CD14-positive monocyte (primary cell): ENCODE data around the gene TRPM5. TPM values are rescaled to one million over a fixed set of nuclear protein-coding genes. Genes with fewer than 3 reads are reported as not detected.

Experiments used
- DNase-seq, 3 donors: peaks; one replicate each; pipeline ENCODE4 v3.0.0-alpha.2; 2011 to 2022
- H2AFZ ChIP-seq: 2 replicates; pipeline ENCODE4 v1.6.0; 2012; ENCODE audit warnings: mild to moderate bottlenecking, low read depth, low read length, inconsistent platforms; ENCODE audit not compliant: insufficient read depth, poor library complexity, severe bottlenecking
- H3K27ac ChIP-seq, 2 donors: 1 replicate in 1 of 2; 2 replicates in 1 of 2; pipeline ENCODE4 v1.5.1; 2012 to 2013; ENCODE audit warnings: low read length in 2 of 2, control low read depth in 1 of 2, inconsistent platforms in 1 of 2, low read depth in 1 of 2, mild to moderate bottlenecking in 1 of 2
- H3K27me3 ChIP-seq, 2 donors: one replicate each; pipeline versions ENCODE4 v1.6.0 to v1.6.1; 2011 to 2013; ENCODE audit warnings: low read length in 2 of 2; ENCODE audit not compliant: control insufficient read depth in 2 of 2, insufficient read depth in 2 of 2
- H3K36me3 ChIP-seq, 2 donors: replicated peaks in 1 of 2; 1 replicate in 1 of 2; 2 replicates in 1 of 2; pipeline versions ENCODE4 v1.5.1 to v1.6.1; 2012 to 2013; ENCODE audit warnings: low read length in 2 of 2, control low read depth in 1 of 2, inconsistent platforms in 1 of 2, mild to moderate bottlenecking in 1 of 2; ENCODE audit not compliant: insufficient read depth in 2 of 2, control insufficient read depth in 1 of 2
- H3K4me1 ChIP-seq, 2 donors: 1 replicate in 1 of 2; 2 replicates in 1 of 2; pipeline versions ENCODE4 v1.5.1 to v1.6.1; 2012 to 2013; ENCODE audit warnings: low read length in 2 of 2, control low read depth in 1 of 2, inconsistent platforms in 1 of 2, mild to moderate bottlenecking in 1 of 2, moderate library complexity in 1 of 2; ENCODE audit not compliant: insufficient read depth in 2 of 2, control insufficient read depth in 1 of 2
- H3K4me2 ChIP-seq: replicated peaks from 2 replicates; pipeline ENCODE3; 2012; ENCODE audit warnings: low read length, moderate library complexity, mild to moderate bottlenecking; ENCODE audit not compliant: poor library complexity, severe bottlenecking; ENCODE audit errors: extremely low read depth
- H3K4me3 ChIP-seq, 3 experiments: fragments of 200-600 bp in 1 of 3; sonication (generic) in 1 of 3; replicated peaks in 1 of 3; 1 replicate in 2 of 3; 2 replicates in 1 of 3; pipeline ENCODE4 v1.5.1; 2011 to 2013; ENCODE audit warnings: low read length in 3 of 3, mild to moderate bottlenecking in 3 of 3, control low read depth in 2 of 3, low read depth in 2 of 3, inconsistent platforms in 1 of 3, moderate library complexity in 1 of 3
- H3K79me2 ChIP-seq: 2 replicates; pipeline ENCODE4 v1.6.0; 2012; ENCODE audit warnings: mild to moderate bottlenecking, control low read depth, inconsistent platforms, low read length, moderate library complexity; ENCODE audit not compliant: insufficient read depth
- H3K9ac ChIP-seq: 2 replicates; pipeline ENCODE4 v1.6.0; 2017; ENCODE audit warnings: low read length, mild to moderate bottlenecking; ENCODE audit not compliant: insufficient read depth, poor library complexity, severe bottlenecking
- H3K9me3 ChIP-seq, 2 donors: replicated peaks in 1 of 2; 1 replicate in 1 of 2; 2 replicates in 1 of 2; pipeline versions ENCODE4 v1.5.1 to v1.6.1; 2012 to 2013; ENCODE audit warnings: low read length in 2 of 2, control low read depth in 1 of 2; ENCODE audit not compliant: control insufficient read depth in 1 of 2, insufficient read depth in 1 of 2
- H4K20me1 ChIP-seq: 2 replicates; pipeline ENCODE4 v1.6.0; 2012; ENCODE audit warnings: mild to moderate bottlenecking, low read length, control low read depth, moderate library complexity; ENCODE audit not compliant: insufficient read depth
- H3K27ac Mint-ChIP-seq, 7 donors: one replicate each; pipeline ENCODE4 v1.8.0; 2020; ENCODE audit warnings: mild to moderate bottlenecking in 7 of 7, mixed read lengths in 7 of 7, moderate library complexity in 6 of 7, inconsistent platforms in 2 of 7
- H3K27me3 Mint-ChIP-seq, 3 donors: one replicate each; pipeline ENCODE4 v1.8.0; 2021 to 2022; ENCODE audit warnings: low read depth in 3 of 3, mild to moderate bottlenecking in 3 of 3, mixed read lengths in 3 of 3, moderate library complexity in 3 of 3, inconsistent platforms in 1 of 3
- H3K36me3 Mint-ChIP-seq, 2 donors: one replicate each; pipeline ENCODE4 v1.8.0; 2020; ENCODE audit warnings: mixed read lengths in 2 of 2, inconsistent platforms in 1 of 2, mild to moderate bottlenecking in 1 of 2
- H3K4me1 Mint-ChIP-seq: one replicate; pipeline ENCODE4 v1.8.0; 2020; ENCODE audit warnings: mild to moderate bottlenecking, mixed read lengths
- H3K4me3 Mint-ChIP-seq, 2 donors: one replicate each; pipeline ENCODE4 v1.8.0; 2020; ENCODE audit warnings: mild to moderate bottlenecking in 2 of 2, mixed read lengths in 2 of 2, moderate library complexity in 1 of 2
- H3K9me3 Mint-ChIP-seq, 7 donors: one replicate each; pipeline ENCODE4 v1.8.0; 2020 to 2022; ENCODE audit warnings: mixed read lengths in 7 of 7, mild to moderate bottlenecking in 6 of 7, moderate library complexity in 6 of 7, inconsistent platforms in 2 of 7
- CTCF ChIP-seq: fragments of 200-600 bp; IDR thresholded peaks from one replicate; pipeline ENCODE4 v1.8.0; 2022; ENCODE audit warnings: antibody characterized with exemption, mild to moderate bottlenecking
- WGBS: methylation state at CpG from one replicate; pipeline ENCODE4 v1.1.5; 2013; ENCODE audit warnings: missing lambda C conversion rate; ENCODE audit not compliant: insufficient coverage; 5-methylcytosine and 5-hydroxymethylcytosine counted together
- intact Hi-C, 2 donors: fragments of 100-400 bp; cut with micrococcal nuclease; formaldehyde crosslinking; loops; one replicate each; pipeline versions ENCODE4 v1.15.0 to v1.15.1; 2023
- polyA plus RNA-seq, 3 donors: library from polyadenylated mRNA; depleted of rRNA in 1 of 3; unstranded in 2 of 3; stranded (reverse) in 1 of 3; fragments of 300-500 nt in 2 of 3; fragments of >200 nt in 1 of 3; fragmentation: Illumina TruSeq in 2 of 3; gene quantifications; 1 replicate in 2 of 3; 2 replicates in 1 of 3; pipeline ENCODE4 v1.2.3, GENCODE V29; 2012 to 2021

TRPM5 gene
- polyA plus RNA-seq, 3 donors = 0.03 TPM; not detected in 2

DNA sequence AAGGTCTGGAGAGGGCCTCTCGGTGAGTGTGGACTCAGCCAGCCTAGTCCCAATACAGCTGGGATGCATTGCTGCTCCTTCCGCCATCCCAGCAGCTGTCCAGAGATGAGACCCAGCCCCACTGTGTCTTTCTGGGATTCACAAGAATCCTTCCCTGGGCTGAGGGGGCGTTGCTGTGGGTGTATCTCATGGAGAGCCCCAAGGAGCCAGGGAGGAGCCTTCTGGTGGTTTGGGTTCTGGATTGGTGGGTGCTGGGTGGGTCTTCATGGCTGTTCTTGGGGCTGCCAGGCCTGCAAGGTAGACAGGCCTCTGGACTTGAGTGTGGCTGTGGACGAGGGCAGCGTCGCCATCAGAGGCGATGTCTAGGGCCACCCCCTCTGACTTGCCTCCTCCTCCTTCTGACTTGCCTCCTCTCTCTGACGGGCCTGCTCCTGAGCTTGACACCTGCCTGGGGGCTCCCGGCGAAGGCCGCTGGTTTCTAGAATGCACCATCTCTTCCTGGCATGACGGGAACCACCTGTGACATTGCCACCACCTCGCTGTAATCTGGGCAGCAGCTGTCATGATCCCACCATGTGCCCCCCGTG, 17.7 kb upstream of the TRPM5 start:
- intact Hi-C loops = no loop called here

DNA sequence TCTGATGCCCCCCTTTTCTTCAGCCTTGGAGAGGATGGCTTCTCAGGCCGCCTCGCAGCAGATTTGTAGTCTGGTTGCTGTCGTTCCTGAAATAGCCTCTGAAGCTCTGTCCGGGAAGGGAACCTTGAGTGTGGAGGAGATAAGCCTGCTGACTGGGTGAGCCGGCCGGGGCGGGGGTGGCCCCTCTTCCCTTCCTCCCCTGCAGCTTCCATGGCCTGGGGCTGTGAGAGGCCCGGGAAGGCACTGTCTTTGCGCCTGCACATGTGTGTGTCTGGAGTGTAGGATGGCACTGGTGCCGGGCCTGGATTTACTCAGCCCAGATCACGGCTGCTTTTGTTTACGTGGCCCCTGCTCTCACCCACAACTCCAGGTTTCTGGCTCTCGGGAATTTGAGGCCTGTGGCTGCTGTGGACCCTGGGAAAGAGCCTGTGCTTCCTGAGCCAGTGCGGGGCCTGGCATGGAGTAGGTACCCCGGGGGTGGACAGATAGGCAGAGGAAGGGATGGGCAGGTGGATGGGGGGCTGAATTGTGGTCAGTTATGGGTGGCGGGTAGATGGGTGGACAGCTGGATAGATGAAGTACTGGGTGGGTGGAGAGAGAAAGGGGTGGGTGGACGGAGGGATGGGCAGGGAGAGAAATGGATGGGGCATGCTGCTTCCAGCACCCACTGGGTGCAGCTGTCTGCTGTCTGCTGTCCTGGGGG, 17.1 kb upstream of the TRPM5 start:
- intact Hi-C loops = no loop called here
- H3K36me3 Mint-ChIP-seq = peaks cover 22 to 31% of the 10 kb centered on the region in 2 donors
- H3K9me3 Mint-ChIP-seq = no peaks in the 10 kb centered on the region
- Histone ChIP-seq H3K4me2 (no peak overlapping the region), H3K27me3 (no peaks in the 10 kb centered on the region), H3K79me2 (peaks cover 63% of the 10 kb centered on the region), H4K20me1 (peaks cover 100% of the 10 kb centered on the region), H2AFZ (no peak overlapping the region), H3K4me1 (peaks cover 6 to 12% of the 10 kb centered on the region in 2 donors), H3K27ac (no peak overlapping the region), H3K9ac (no peak overlapping the region), H3K36me3 (no peaks in the 10 kb centered on the region), H3K9me3 (no peaks in the 10 kb centered on the region), H3K4me3 (no peak overlapping the region)
- peaks cover 27% of the 10 kb centered on the region for H3K4me1 Mint-ChIP-seq
- H3K27ac Mint-ChIP-seq = peak overlapping the region in 1 of 7 donors; percentile 25
- H3K4me3 Mint-ChIP-seq = no peak overlapping the region
- WGBS = 98% methylated on average over 8 of the region's 17 CpGs
- no peak for TF ChIP-seq CTCF
- DNase-seq = no peak
- H3K27me3 Mint-ChIP-seq = peaks cover 1 to 2% (median 1%) of the 10 kb centered on the region in 3 donors

More for the DNA sequence above, 17.7 kb upstream of the TRPM5 start:
- 96% methylated on average over 14 of the region's 14 CpGs for WGBS
- Histone ChIP-seq H3K4me1 (peaks cover 13 to 18% of the 10 kb centered on the region in 2 donors), H3K27me3 (no peaks in the 10 kb centered on the region), H3K4me2 (no peak overlapping the region), H3K4me3 (no peak overlapping the region), H3K36me3 (no peaks in the 10 kb centered on the region), H3K27ac (no peak overlapping the region), H3K9me3 (no peaks in the 10 kb centered on the region), H3K79me2 (peaks cover 69% of the 10 kb centered on the region), H4K20me1 (peaks cover 100% of the 10 kb centered on the region), H3K9ac (no peak overlapping the region), H2AFZ (no peak overlapping the region)
- peak overlapping the region in 3 of 7 donors; percentile 31 to 74 (median 64) for H3K27ac Mint-ChIP-seq
- H3K4me1 Mint-ChIP-seq = peaks cover 33% of the 10 kb centered on the region
- H3K27me3 Mint-ChIP-seq = peaks cover 1 to 4% (median 3%) of the 10 kb centered on the region in 3 donors
- no peak for TF ChIP-seq CTCF
- no peak overlapping the region for H3K4me3 Mint-ChIP-seq
- H3K36me3 Mint-ChIP-seq = peaks cover 22 to 31% of the 10 kb centered on the region in 2 donors
- no peaks in the 10 kb centered on the region for H3K9me3 Mint-ChIP-seq
- DNase-seq = no peak
